ENCODE data around the gene ZNF215. TPM values are rescaled to one million over a fixed set of nuclear protein-coding genes. Genes with fewer than 3 reads are reported as not detected.

Gene ZNF215
- total and polyA plus RNA-seq, 4 donors: 0.07 to 0.42 (median 0.20) TPM

DNA sequence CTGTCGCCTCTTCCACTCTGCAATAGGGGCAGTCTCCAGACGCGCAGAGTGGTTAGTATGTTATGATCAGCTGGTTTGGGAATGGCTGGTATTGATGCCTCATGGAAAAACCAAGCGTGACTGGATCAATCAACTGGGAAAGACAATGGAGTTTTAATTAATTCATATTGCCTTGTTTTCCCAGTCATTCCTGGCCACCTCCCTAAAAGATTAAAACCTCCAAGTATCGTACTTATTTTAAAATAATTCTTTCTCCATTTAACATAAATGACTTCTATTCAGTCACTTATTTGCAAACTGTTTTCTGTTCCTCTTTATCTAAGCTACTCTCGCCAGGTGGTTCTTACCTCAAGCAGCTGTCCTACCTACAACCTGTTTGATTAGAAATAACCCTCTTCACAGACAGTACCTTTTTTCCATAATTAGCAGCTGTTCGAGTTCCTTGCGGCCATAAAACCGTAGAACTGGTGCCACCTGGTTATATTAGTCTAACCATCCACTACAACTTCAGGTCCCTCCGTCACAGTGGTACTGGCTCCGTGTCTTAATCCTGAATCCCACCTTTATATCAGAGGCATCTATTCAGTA is 898 bp downstream of the ZNF215 start (continued):
- no peak for TF ChIP-seq FOXA2 (IDR thresholded peaks at IDR 0.05)
- no peak for TF ChIP-seq MAX (IDR thresholded peaks at IDR 0.05)
- no peak for TF ChIP-seq ATF3 (IDR thresholded peaks at IDR 0.05)
- no peak for TF ChIP-seq GABPA (IDR thresholded peaks at IDR 0.05 in 1 of 2, conservative IDR thresholded peaks at IDR 0.05 in 1 of 2)

DNA sequence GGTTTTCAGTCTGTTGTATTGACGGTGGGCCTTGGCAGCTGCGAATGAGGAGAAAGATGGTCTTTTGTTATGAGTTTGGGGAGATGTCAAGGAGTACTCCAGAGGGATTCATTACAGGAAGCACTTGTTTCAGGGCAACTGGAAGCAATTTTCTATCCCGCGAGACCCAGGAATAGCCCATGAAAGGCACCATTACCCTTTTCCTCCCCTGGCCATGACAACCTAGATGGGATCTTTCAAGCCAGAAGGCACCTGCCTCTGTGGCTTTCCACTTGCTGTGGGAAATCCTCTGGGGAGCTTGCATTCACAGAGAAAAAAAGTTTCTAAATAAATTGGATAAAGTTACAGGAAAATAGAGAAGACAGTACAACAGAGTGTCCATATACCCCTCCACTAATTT is 2.7 kb downstream of the ZNF215 start:
- peaks cover 4 to 9% (median 6%) of the 10 kb centered on the region in 4 donors for H3K4me1 ChIP-seq (ENCODE audit: control insufficient read depth in 4 of 4, insufficient read depth in 4 of 4, low read length in 3 of 4)
- no peak for DNase-seq (ENCODE audit: low spot score)
- 71% methylated on average over 4 of the region's 4 CpGs for WGBS
- H3K9ac ChIP-seq (ENCODE audit: low read depth in 1 of 2, low read length in 2 of 2): no peak overlapping the region
- H3K4me3 ChIP-seq (ENCODE audit: low read depth in 1 of 3, low read length in 3 of 3): no peak overlapping the region
- TF ChIP-seq TAF1 (conservative IDR thresholded peaks at IDR 0.05) (no peak), MAX (IDR thresholded peaks at IDR 0.05) (no peak), ZBTB33 (IDR thresholded peaks at IDR 0.05) (no peak), YY1 (IDR thresholded peaks at IDR 0.05) (no peak), NR2F2 (IDR thresholded peaks at IDR 0.05) (no peak), FOXA2 (IDR thresholded peaks at IDR 0.05) (no peak), GABPA (IDR thresholded peaks at IDR 0.05 in 1 of 2, conservative IDR thresholded peaks at IDR 0.05 in 1 of 2) (no peak), RXRA (IDR thresholded peaks at IDR 0.05) (no peak), ATF3 (IDR thresholded peaks at IDR 0.05) (no peak), HNF4G (IDR thresholded peaks at IDR 0.05) (no peak), FOXA1 (IDR thresholded peaks at IDR 0.05) (no peak), RAD21 (IDR thresholded peaks at IDR 0.05) (no peak), EGR1 (IDR thresholded peaks at IDR 0.05; ENCODE audit: low read depth in 2 of 2) (no peak), SP1 (IDR thresholded peaks at IDR 0.05) (no peak), JUND (IDR thresholded peaks at IDR 0.05) (no peak)
- TF ChIP-seq, protein P1, sequence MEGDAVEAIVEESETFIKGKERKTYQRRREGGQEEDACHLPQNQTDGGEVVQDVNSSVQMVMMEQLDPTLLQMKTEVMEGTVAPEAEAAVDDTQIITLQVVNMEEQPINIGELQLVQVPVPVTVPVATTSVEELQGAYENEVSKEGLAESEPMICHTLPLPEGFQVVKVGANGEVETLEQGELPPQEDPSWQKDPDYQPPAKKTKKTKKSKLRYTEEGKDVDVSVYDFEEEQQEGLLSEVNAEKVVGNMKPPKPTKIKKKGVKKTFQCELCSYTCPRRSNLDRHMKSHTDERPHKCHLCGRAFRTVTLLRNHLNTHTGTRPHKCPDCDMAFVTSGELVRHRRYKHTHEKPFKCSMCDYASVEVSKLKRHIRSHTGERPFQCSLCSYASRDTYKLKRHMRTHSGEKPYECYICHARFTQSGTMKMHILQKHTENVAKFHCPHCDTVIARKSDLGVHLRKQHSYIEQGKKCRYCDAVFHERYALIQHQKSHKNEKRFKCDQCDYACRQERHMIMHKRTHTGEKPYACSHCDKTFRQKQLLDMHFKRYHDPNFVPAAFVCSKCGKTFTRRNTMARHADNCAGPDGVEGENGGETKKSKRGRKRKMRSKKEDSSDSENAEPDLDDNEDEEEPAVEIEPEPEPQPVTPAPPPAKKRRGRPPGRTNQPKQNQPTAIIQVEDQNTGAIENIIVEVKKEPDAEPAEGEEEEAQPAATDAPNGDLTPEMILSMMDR (IDR thresholded peaks at IDR 0.05; ENCODE audit: low read depth, low read length, missing input control): no peak
- TF ChIP-seq, protein P2, sequence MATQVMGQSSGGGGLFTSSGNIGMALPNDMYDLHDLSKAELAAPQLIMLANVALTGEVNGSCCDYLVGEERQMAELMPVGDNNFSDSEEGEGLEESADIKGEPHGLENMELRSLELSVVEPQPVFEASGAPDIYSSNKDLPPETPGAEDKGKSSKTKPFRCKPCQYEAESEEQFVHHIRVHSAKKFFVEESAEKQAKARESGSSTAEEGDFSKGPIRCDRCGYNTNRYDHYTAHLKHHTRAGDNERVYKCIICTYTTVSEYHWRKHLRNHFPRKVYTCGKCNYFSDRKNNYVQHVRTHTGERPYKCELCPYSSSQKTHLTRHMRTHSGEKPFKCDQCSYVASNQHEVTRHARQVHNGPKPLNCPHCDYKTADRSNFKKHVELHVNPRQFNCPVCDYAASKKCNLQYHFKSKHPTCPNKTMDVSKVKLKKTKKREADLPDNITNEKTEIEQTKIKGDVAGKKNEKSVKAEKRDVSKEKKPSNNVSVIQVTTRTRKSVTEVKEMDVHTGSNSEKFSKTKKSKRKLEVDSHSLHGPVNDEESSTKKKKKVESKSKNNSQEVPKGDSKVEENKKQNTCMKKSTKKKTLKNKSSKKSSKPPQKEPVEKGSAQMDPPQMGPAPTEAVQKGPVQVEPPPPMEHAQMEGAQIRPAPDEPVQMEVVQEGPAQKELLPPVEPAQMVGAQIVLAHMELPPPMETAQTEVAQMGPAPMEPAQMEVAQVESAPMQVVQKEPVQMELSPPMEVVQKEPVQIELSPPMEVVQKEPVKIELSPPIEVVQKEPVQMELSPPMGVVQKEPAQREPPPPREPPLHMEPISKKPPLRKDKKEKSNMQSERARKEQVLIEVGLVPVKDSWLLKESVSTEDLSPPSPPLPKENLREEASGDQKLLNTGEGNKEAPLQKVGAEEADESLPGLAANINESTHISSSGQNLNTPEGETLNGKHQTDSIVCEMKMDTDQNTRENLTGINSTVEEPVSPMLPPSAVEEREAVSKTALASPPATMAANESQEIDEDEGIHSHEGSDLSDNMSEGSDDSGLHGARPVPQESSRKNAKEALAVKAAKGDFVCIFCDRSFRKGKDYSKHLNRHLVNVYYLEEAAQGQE (IDR thresholded peaks at IDR 0.05): no peak
- H3K27me3 ChIP-seq (ENCODE audit: control insufficient read depth in 4 of 4, insufficient read depth in 4 of 4, low read length in 3 of 4): peaks cover 0 to 14% (median 2%) of the 10 kb centered on the region in 4 donors
- H3K9me3 ChIP-seq (ENCODE audit: control insufficient read depth in 4 of 4, low read length in 3 of 4): peaks cover 0 to 1% (median 0%) of the 10 kb centered on the region in 4 donors
- no peaks in the 10 kb centered on the region for H3K36me3 ChIP-seq (ENCODE audit: control insufficient read depth in 4 of 4, insufficient read depth in 3 of 4, low read depth in 1 of 4, low read length in 3 of 4)
- H3K27ac ChIP-seq (ENCODE audit: low read depth in 1 of 2, low read length in 2 of 2): no peak overlapping the region

Data from liver (tissue), 9 donors.